ENCODE measurements around the gene LRP1B.

The LRP1B gene

DNA sequence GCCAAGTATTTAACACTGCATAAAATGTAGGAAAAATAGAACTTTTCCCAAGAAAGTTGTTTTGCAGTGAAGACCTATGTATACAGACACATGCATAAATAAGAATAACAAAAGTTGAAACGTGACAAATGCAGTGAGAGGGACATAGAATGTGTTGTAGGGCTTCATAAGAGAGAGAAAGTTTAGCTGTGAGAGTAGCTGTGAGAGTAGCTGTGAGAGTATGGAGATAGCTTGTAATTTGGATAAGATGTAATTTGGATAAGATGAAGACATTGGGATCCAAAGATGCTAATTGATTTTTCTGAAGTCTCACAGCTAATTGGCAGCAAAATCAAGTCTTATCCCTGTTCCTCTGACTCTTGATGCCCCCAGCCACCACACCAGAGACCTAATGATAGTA, 170.9 kb downstream of the LRP1B start:
- TF ChIP-seq FOXP2 (optimal IDR thresholded peaks at IDR 0.05; ENCODE audit: borderline replicate concordance, extremely low read depth, extremely low read length, insufficient read depth): no peak
- no peak for TF ChIP-seq TAF1 (IDR thresholded peaks at IDR 0.05; ENCODE audit: borderline replicate concordance, insufficient read depth, low read length)

DNA sequence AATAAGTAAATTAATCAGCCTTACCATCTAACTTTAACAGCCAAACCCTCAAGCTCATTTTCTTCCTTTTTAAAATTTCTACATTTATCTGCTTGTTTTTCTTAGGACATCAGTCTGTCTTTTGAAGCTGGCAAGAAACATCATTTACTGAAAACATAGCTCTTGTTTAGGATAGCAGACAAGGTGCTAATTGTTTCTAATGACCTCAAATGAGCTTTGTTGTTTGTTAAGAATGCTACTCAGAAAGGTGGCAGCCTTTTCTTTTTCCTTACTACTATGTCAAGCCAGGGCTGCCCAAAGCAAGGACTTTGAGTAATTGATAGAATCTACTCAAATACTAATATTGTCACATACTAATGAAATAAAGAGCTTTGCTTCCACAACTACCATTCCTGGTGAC, 171.8 kb downstream of the LRP1B start:
- no peak for TF ChIP-seq FOXP2 (optimal IDR thresholded peaks at IDR 0.05; ENCODE audit: borderline replicate concordance, extremely low read depth, extremely low read length, insufficient read depth)
- no peak for TF ChIP-seq POLR2AphosphoS5 (IDR thresholded peaks at IDR 0.05; ENCODE audit: low read depth, low read length)
- no peak for TF ChIP-seq TAF1 (IDR thresholded peaks at IDR 0.05; ENCODE audit: borderline replicate concordance, insufficient read depth, low read length)
- TF ChIP-seq, protein P1, sequence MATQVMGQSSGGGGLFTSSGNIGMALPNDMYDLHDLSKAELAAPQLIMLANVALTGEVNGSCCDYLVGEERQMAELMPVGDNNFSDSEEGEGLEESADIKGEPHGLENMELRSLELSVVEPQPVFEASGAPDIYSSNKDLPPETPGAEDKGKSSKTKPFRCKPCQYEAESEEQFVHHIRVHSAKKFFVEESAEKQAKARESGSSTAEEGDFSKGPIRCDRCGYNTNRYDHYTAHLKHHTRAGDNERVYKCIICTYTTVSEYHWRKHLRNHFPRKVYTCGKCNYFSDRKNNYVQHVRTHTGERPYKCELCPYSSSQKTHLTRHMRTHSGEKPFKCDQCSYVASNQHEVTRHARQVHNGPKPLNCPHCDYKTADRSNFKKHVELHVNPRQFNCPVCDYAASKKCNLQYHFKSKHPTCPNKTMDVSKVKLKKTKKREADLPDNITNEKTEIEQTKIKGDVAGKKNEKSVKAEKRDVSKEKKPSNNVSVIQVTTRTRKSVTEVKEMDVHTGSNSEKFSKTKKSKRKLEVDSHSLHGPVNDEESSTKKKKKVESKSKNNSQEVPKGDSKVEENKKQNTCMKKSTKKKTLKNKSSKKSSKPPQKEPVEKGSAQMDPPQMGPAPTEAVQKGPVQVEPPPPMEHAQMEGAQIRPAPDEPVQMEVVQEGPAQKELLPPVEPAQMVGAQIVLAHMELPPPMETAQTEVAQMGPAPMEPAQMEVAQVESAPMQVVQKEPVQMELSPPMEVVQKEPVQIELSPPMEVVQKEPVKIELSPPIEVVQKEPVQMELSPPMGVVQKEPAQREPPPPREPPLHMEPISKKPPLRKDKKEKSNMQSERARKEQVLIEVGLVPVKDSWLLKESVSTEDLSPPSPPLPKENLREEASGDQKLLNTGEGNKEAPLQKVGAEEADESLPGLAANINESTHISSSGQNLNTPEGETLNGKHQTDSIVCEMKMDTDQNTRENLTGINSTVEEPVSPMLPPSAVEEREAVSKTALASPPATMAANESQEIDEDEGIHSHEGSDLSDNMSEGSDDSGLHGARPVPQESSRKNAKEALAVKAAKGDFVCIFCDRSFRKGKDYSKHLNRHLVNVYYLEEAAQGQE (IDR thresholded peaks at IDR 0.05; ENCODE audit: insufficient read depth in 1 of 2, low read depth in 2 of 2, low read length in 2 of 2): no peak

DNA sequence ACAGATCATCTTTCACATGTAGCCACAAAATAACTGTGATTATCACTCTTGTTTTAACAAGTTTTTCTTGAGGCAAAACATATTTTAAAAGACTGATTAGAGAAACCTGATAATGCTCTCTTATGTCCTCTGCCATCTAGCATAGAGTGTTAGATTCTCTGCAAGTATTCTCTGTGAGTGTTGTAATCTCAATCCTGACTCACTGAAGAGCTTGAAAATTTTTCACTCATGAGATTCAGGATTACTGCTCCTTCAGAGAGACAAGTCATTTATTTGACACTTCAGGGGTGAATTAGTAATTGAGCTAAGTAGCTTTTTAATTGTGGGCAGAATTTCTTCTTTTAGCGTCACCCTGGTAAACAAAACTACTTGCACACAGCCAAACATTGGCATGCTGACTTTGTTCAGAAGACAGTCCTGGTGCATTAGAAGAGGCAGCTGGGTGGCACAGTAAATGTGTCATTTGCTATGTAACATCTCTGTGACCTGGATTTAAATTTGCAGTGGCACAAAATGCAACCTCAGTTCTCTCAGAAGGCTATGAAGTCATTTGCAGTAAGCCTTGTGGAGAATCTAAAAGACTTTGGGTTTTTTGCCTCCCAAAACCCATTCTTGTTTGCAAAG, 172.9 kb downstream of the LRP1B start:
- TF ChIP-seq FOXP2 (optimal IDR thresholded peaks at IDR 0.05; ENCODE audit: borderline replicate concordance, extremely low read depth, extremely low read length, insufficient read depth) (no peak), SIN3A (IDR thresholded peaks at IDR 0.05; ENCODE audit: borderline replicate concordance, insufficient read depth, low read length) (no peak), POLR2AphosphoS5 (IDR thresholded peaks at IDR 0.05; ENCODE audit: low read depth, low read length) (no peak), TAF1 (IDR thresholded peaks at IDR 0.05; ENCODE audit: borderline replicate concordance, insufficient read depth, low read length) (no peak)
- TF ChIP-seq, protein P1 (IDR thresholded peaks at IDR 0.05; ENCODE audit: insufficient read depth in 1 of 2, low read depth in 2 of 2, low read length in 2 of 2): no peak

- TF ChIP-seq, protein P1 (IDR thresholded peaks at IDR 0.05; ENCODE audit: insufficient read depth in 1 of 2, low read depth in 2 of 2, low read length in 2 of 2): no peak
- TF ChIP-seq TAF1 (IDR thresholded peaks at IDR 0.05; ENCODE audit: borderline replicate concordance, insufficient read depth, low read length): no peak
- TF ChIP-seq FOXP2 (optimal IDR thresholded peaks at IDR 0.05; ENCODE audit: borderline replicate concordance, extremely low read depth, extremely low read length, insufficient read depth): no peak
- TF ChIP-seq POLR2AphosphoS5 (IDR thresholded peaks at IDR 0.05; ENCODE audit: low read depth, low read length): no peak
- TF ChIP-seq SIN3A (IDR thresholded peaks at IDR 0.05; ENCODE audit: borderline replicate concordance, insufficient read depth, low read length): no peak
Observed at GRCh38 chr2:141957321-141957720, 173.5 kb downstream of the LRP1B start.

GRCh38 chr2:141947396-141948114, 183.3 kb downstream of the LRP1B start:
- no peak for TF ChIP-seq FOXP2 (optimal IDR thresholded peaks at IDR 0.05; ENCODE audit: borderline replicate concordance, extremely low read depth, extremely low read length, insufficient read depth)
- TF ChIP-seq TAF1 (IDR thresholded peaks at IDR 0.05; ENCODE audit: borderline replicate concordance, insufficient read depth, low read length): no peak
- no peak for TF ChIP-seq SIN3A (IDR thresholded peaks at IDR 0.05; ENCODE audit: borderline replicate concordance, insufficient read depth, low read length)
- TF ChIP-seq, protein P1 (IDR thresholded peaks at IDR 0.05; ENCODE audit: insufficient read depth in 1 of 2, low read depth in 2 of 2, low read length in 2 of 2): no peak
- no peak for TF ChIP-seq POLR2AphosphoS5 (IDR thresholded peaks at IDR 0.05; ENCODE audit: low read depth, low read length)

All from PFSK-1 (cell line).